HCT116 (cell line): ENCODE results near the gene SDK2. TPM values are rescaled to one million over a fixed set of nuclear protein-coding genes. Genes with fewer than 3 reads are reported as not detected.

Source experiments
- ATAC-seq: fragments of 200-7000 bp; cut with Tn5 transposase; 2 replicates; pipeline ENCODE4 v1.9.1; 2020; ENCODE audit warnings: mild to moderate bottlenecking, moderate library complexity
- BruUV-seq: library from RNA; stranded (reverse); fragments of 400-500 nt; replicated peaks from 2 replicates; lab custom pipeline; 2021; lab: Mats Ljungman, UMichigan
- CTCF ChIA-PET: fragments of 300-600 bp; sonication (Branson Sonifier 250); formaldehyde crosslinking; loops from one replicate; lab custom pipeline; 2021; ENCODE audit warnings: antibody characterized with exemption; lab: Charles Lee
- POLR2A ChIA-PET: fragments of 300-600, 350-600 bp; sonication (Branson Sonifier 250); formaldehyde crosslinking; loops from one replicate; lab custom pipeline; 2021; ENCODE audit warnings: antibody characterized with exemption; lab: Charles Lee
- RAD21 ChIA-PET, 2 experiments: fragments of 300-600 bp; sonication (Branson Sonifier 250); formaldehyde crosslinking; loops; one replicate each; lab custom pipeline; 2023; ENCODE audit warnings: low total read pairs in 2 of 2; ENCODE audit not compliant: uncharacterized antibody in 2 of 2, unreplicated experiment in 2 of 2, low non-redundant PET in 1 of 2; lab: Charles Lee
- DNase-seq: peaks from one replicate; pipeline ENCODE4 v3.0.0-alpha.2; 2010; ENCODE audit warnings: low read depth, low spot score
- H2AFZ ChIP-seq: fragments of 200-600 bp; shearing (Covaris generic), sonication (generic); 2 replicates; pipeline ENCODE4 v1.6.1; 2017; ENCODE audit warnings: low read depth, mixed run types, mixed read lengths, antibody characterized with exemption, low read length; ENCODE audit not compliant: poor library complexity, severe bottlenecking
- H3K27ac ChIP-seq: 2 replicates; pipeline ENCODE4 v1.5.1; 2012; ENCODE audit warnings: low read depth, low read length
- H3K27me3 ChIP-seq: fragments of 200-600 bp; sonication (generic); 2 replicates; pipeline ENCODE4 v1.6.1; 2016; ENCODE audit warnings: mixed run types, low read length, mixed read lengths; ENCODE audit not compliant: insufficient read depth
- H3K36me3 ChIP-seq, 2 experiments: fragments of 200-500 bp in 1 of 2; fragments of 200-600 bp in 1 of 2; sonication (Bioruptor generic) in 1 of 2; sonication (generic) in 1 of 2; 2 replicates each; pipeline versions ENCODE4 v1.5.1 to v1.6.1; 2014 to 2016; ENCODE audit warnings: low read length in 2 of 2, inconsistent platforms in 1 of 2, mixed read lengths in 1 of 2, mixed run types in 1 of 2; ENCODE audit not compliant: insufficient read depth in 2 of 2, control insufficient read depth in 1 of 2
- H3K4me1 ChIP-seq, 2 experiments: fragments of 200-600 bp in 1 of 2; sonication (generic) in 1 of 2; 2 replicates each; pipeline versions ENCODE4 v1.5.1 to v1.6.1; 2012 to 2017; ENCODE audit warnings: low read length in 2 of 2, inconsistent platforms in 1 of 2, mild to moderate bottlenecking in 1 of 2, mixed read lengths in 1 of 2, mixed run types in 1 of 2, moderate library complexity in 1 of 2; ENCODE audit not compliant: insufficient read depth in 2 of 2, control insufficient read depth in 1 of 2
- H3K4me2 ChIP-seq: fragments of 200-600 bp; sonication (generic); 2 replicates; pipeline ENCODE4 v1.6.1; 2017; ENCODE audit warnings: mixed run types, low read length, mixed read lengths
- H3K4me3 ChIP-seq, 2 experiments: fragments of 200-600 bp in 1 of 2; sonication (generic) in 1 of 2; replicated peaks in 1 of 2; 2 replicates each; pipeline ENCODE4 v1.5.1; 2011 to 2016; ENCODE audit warnings: low read length in 2 of 2, control low read depth in 1 of 2, low read depth in 1 of 2, mild to moderate bottlenecking in 1 of 2, mixed read lengths in 1 of 2, mixed run types in 1 of 2
- H3K79me2 ChIP-seq: fragments of 200-600 bp; sonication (generic); 2 replicates; pipeline ENCODE4 v1.6.1; 2017; ENCODE audit warnings: mild to moderate bottlenecking, mixed run types, low read length, moderate library complexity, mixed read lengths; ENCODE audit not compliant: insufficient read depth
- H3K9ac ChIP-seq: fragments of 200-600 bp; sonication (generic); 2 replicates; pipeline ENCODE4 v1.6.1; 2016; ENCODE audit warnings: low read length, mixed read lengths
- H3K9me2 ChIP-seq: fragments of 200-600 bp; sonication (generic), shearing (Covaris generic); 2 replicates; pipeline ENCODE4 v1.6.1; 2017; ENCODE audit warnings: mixed run types, mild to moderate bottlenecking, moderate library complexity; ENCODE audit not compliant: insufficient read depth
- H3K9me3 ChIP-seq, 2 experiments: fragments of 200-500 bp in 1 of 2; fragments of 200-600 bp in 1 of 2; sonication (Bioruptor generic) in 1 of 2; sonication (generic) in 1 of 2; 2 replicates each; pipeline ENCODE4 v1.6.1; 2014 to 2017; ENCODE audit warnings: low read length in 2 of 2, mixed read lengths in 2 of 2, inconsistent platforms in 1 of 2, low read depth in 1 of 2, mild to moderate bottlenecking in 1 of 2, mixed run types in 1 of 2, moderate library complexity in 1 of 2; ENCODE audit not compliant: control insufficient read depth in 1 of 2, insufficient read depth in 1 of 2
- H4K20me1 ChIP-seq: fragments of 200-600 bp; sonication (generic), shearing (Covaris generic); 2 replicates; pipeline ENCODE4 v1.6.1; 2017; ENCODE audit warnings: mixed run types, mild to moderate bottlenecking, moderate library complexity; ENCODE audit not compliant: insufficient read depth
- CEBPB ChIP-seq: IDR thresholded peaks from 2 replicates; pipeline ENCODE4 v1.6.1; 2012; ENCODE audit warnings: low read depth
- ELF1 ChIP-seq: IDR thresholded peaks from 2 replicates; pipeline ENCODE4 v1.6.1; 2012; ENCODE audit warnings: low read depth, borderline replicate concordance
- POLR2A ChIP-seq: IDR thresholded peaks from 2 replicates; pipeline ENCODE4 v1.7.0; 2011; ENCODE audit warnings: borderline replicate concordance; ENCODE audit not compliant: insufficient read depth, insufficient read length; ENCODE audit errors: extremely low read depth
- RAD21 ChIP-seq: IDR thresholded peaks from 2 replicates; pipeline ENCODE4 v1.6.1; 2012; ENCODE audit warnings: low read depth, mild to moderate bottlenecking
- SRF ChIP-seq: IDR thresholded peaks from 2 replicates; pipeline ENCODE4 v1.6.1; 2012; ENCODE audit warnings: low read depth
- TCF7L2 ChIP-seq: IDR thresholded peaks from 2 replicates; pipeline ENCODE4 v1.7.0; 2011; ENCODE audit warnings: borderline replicate concordance, inconsistent platforms; ENCODE audit not compliant: insufficient read depth, insufficient read length; ENCODE audit errors: extremely low read depth
- intact Hi-C: fragments of 100-400 bp; cut with micrococcal nuclease; formaldehyde crosslinking; loops from 2 replicates; pipeline ENCODE4 v1.10.0; 2022
- total RNA-seq: library from RNA; stranded (reverse); gene quantifications from one replicate; pipeline ENCODE4 v1.2.1, GENCODE V29; 2021; ENCODE audit not compliant: unreplicated experiment
- TF ChIP-seq, protein P1 (sequence below): IDR thresholded peaks from 2 replicates; pipeline ENCODE4 v1.6.1; 2012; ENCODE audit warnings: low read depth
- TF ChIP-seq, protein P2 (sequence below), 3 experiments: fragments of 200-600 bp in 1 of 3; sonication (generic) in 1 of 3; IDR thresholded peaks in 2 of 3; conservative IDR thresholded peaks in 1 of 3; 2 replicates each; pipeline ENCODE4 v1.5.1; 2012 to 2017; ENCODE audit warnings: low read depth in 2 of 3, low read length in 2 of 3, antibody characterized with exemption in 1 of 3, borderline replicate concordance in 1 of 3, control low read depth in 1 of 3, mild to moderate bottlenecking in 1 of 3, mixed read lengths in 1 of 3, mixed run types in 1 of 3, moderate library complexity in 1 of 3; ENCODE audit not compliant: insufficient read depth in 1 of 3

The SDK2 gene
- total RNA-seq, 1 experiment from 2014 or later: 0.10 TPM

DNA sequence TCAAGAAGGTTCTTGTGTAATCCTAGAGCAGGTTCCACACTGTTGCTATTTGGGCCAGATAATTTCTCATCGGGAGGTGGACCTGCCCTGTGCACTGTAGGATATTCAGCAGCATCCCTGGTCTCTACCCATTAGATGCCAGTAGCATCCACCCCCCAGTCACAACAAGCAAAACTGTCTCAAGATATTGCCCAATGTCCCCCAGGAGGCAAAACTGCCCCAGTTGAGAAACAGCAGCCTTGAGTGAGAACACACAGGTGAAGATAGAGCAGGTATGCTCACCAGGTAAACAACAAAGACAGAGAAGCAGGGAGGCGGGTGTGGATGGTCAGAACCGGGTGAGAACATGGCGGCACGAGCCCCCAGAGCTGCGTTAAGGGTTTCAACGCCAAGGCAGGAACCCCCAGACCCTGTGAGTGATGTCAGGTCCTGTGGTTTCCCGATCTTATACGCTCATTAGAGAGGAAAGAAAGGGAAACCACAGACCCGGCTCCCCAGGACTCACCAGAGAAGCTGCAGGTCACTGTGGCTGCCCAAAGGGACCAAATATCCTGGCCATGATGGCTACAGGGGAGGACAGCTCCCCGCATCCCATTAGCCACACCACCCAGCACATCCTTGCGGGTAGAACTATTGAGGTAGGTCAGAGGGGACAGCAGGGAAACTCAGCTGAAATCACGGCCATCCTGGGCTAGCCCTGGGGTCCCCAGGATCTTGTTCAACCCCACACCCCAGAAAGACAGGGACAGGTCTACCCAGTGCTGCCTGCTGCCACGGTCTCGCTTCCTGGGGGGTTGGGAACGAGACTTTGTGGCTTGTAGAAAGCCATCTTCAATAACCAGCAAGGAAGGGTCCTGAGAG, 353.6 kb downstream of the SDK2 start (continued):
- TF ChIP-seq CEBPB: no peak

DNA sequence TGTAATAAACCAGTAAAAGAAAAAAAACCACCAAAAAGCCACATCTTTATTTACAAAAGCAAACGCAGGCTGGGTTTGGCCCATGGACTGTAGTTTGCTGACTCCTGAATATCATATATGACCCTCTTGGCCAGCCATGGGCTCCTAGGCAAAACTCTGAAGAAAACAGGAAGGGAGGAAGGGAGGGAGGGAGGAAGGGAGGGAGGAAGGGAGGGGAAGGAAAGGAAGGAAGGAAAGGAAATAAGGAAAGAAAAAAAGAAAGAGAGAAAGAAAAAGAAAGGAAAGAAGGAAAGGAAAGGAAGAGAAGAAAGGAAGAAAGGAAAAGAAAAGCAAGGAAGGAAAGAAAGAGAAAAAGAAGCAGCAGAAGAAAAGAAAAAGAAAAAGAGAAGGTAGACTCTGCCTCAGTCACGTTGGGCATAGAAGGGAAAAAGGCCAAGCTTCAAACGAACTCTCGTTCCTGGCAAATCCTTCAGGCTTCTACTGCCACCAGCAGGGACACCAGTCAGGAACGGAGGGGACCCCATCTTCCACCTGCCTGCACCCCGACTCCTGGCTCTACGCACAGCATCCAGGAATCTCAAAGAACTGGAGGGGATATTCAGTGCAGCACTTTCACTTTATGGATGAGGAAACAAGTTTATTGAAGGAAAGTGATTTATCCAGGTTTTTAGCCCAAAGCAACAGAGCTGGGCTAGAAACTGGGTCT, 354.5 kb downstream of the SDK2 start:
- ChIA-PET POLR2A (interaction anchor here (1.2 kb wide), 1 partner anchor 8 kb away, joined by 3 read pairs; no protein-coding TSS in a partner anchor), CTCF (no interaction called here)
- H2AFZ ChIP-seq: no peak overlapping the region
- no TSS peak for BruUV-seq
- ATAC-seq: no peak
- H4K20me1 ChIP-seq: no peaks in the 10 kb centered on the region
- peaks cover 8 to 16% of the 10 kb centered on the region in 2 experiments; a peak in 3 of 4 replicates for H3K36me3 ChIP-seq
- H3K9ac ChIP-seq: peak overlapping the region; percentile 81
- TF ChIP-seq, protein P1, sequence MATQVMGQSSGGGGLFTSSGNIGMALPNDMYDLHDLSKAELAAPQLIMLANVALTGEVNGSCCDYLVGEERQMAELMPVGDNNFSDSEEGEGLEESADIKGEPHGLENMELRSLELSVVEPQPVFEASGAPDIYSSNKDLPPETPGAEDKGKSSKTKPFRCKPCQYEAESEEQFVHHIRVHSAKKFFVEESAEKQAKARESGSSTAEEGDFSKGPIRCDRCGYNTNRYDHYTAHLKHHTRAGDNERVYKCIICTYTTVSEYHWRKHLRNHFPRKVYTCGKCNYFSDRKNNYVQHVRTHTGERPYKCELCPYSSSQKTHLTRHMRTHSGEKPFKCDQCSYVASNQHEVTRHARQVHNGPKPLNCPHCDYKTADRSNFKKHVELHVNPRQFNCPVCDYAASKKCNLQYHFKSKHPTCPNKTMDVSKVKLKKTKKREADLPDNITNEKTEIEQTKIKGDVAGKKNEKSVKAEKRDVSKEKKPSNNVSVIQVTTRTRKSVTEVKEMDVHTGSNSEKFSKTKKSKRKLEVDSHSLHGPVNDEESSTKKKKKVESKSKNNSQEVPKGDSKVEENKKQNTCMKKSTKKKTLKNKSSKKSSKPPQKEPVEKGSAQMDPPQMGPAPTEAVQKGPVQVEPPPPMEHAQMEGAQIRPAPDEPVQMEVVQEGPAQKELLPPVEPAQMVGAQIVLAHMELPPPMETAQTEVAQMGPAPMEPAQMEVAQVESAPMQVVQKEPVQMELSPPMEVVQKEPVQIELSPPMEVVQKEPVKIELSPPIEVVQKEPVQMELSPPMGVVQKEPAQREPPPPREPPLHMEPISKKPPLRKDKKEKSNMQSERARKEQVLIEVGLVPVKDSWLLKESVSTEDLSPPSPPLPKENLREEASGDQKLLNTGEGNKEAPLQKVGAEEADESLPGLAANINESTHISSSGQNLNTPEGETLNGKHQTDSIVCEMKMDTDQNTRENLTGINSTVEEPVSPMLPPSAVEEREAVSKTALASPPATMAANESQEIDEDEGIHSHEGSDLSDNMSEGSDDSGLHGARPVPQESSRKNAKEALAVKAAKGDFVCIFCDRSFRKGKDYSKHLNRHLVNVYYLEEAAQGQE: no peak
- no peak for TF ChIP-seq SRF
- TF ChIP-seq ELF1: no peak
- TF ChIP-seq TCF7L2: no peak
- TF ChIP-seq, protein P2, sequence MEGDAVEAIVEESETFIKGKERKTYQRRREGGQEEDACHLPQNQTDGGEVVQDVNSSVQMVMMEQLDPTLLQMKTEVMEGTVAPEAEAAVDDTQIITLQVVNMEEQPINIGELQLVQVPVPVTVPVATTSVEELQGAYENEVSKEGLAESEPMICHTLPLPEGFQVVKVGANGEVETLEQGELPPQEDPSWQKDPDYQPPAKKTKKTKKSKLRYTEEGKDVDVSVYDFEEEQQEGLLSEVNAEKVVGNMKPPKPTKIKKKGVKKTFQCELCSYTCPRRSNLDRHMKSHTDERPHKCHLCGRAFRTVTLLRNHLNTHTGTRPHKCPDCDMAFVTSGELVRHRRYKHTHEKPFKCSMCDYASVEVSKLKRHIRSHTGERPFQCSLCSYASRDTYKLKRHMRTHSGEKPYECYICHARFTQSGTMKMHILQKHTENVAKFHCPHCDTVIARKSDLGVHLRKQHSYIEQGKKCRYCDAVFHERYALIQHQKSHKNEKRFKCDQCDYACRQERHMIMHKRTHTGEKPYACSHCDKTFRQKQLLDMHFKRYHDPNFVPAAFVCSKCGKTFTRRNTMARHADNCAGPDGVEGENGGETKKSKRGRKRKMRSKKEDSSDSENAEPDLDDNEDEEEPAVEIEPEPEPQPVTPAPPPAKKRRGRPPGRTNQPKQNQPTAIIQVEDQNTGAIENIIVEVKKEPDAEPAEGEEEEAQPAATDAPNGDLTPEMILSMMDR (IDR thresholded peaks at IDR 0.05 in 2 of 3, conservative IDR thresholded peaks at IDR 0.05 in 1 of 3; ENCODE audit: borderline replicate concordance in 1 of 3, insufficient read depth in 1 of 3, low read depth in 2 of 3, low read length in 2 of 3): no peak
- no peak for TF ChIP-seq POLR2A
- no peak for TF ChIP-seq RAD21
- TF ChIP-seq, all 23 proteins: peak for 0
- intact Hi-C loops: loop anchor here (5.0 kb wide), 1 partner anchor 697 kb away; no protein-coding TSS in a partner anchor
- no peak for DNase-seq
- H3K9me3 ChIP-seq: no peaks in the 10 kb centered on the region
- H3K4me1 ChIP-seq: peaks cover 75 to 83% of the 10 kb centered on the region in 2 experiments
- peak overlapping the region; percentile 81 for H3K4me2 ChIP-seq
- no peaks in the 10 kb centered on the region for H3K27me3 ChIP-seq
- peaks cover 84% of the 10 kb centered on the region for H3K79me2 ChIP-seq
- no peak overlapping the region for H3K4me3 ChIP-seq
- RAD21 ChIA-PET: no interaction called here
- H3K27ac ChIP-seq: no peak overlapping the region
- H3K9me2 ChIP-seq: no peaks in the 10 kb centered on the region
